Measurements from ENCODE around the gene CLRN1.

DNA sequence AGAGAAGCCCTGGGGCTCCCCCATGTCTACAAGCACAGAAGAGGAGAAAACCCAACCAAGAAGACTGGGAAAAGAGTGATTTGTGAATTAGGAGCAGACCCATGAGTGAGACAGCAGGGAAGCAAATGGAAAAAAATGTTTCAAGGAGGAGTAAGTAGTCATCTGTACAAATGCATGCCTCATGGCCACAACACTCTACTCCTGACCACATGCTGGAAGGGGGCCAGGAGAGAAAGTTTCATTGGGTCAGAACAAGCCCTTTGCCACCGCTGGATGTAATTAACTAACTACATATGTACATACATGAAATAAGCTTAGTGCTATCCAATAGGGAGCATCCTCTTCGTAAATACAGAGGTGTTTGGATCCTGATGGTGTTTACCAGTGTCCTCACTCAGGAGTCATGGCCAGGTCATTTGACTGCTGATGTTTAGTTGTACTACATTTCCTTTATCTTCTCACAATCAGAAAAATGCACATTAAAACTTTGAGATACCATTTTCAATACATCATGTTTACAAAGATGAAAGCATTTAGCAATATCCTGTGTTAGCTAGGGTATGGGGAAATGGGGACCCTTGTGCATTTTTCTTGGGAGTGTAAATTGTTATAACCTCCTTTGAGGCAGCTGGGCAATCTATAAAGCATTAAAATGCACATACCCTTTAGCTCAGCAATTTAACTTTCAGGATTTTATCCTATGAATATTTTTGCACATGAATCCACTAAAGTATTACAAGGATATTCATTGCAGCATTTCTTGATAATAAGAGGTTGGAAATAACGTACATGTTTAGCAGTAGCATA is 27.1 kb downstream of the CLRN1 start:
- TF ChIP-seq CTCF (IDR thresholded peaks at IDR 0.05; ENCODE audit: low read depth, low read length) (no peak), MAX (IDR thresholded peaks at IDR 0.05; ENCODE audit: low read depth, low read length) (no peak), POLR2A (IDR thresholded peaks at IDR 0.05; ENCODE audit: extremely low read depth, insufficient read length) (no peak)
